ENCODE results near the gene RTN4RL1. TPM values are rescaled to one million over a fixed set of nuclear protein-coding genes. Genes with fewer than 3 reads are reported as not detected.

The RTN4RL1 gene
- total and polyA plus RNA-seq, 4 donors, result 0.65 to 7.3 (median 2.4) TPM

DNA sequence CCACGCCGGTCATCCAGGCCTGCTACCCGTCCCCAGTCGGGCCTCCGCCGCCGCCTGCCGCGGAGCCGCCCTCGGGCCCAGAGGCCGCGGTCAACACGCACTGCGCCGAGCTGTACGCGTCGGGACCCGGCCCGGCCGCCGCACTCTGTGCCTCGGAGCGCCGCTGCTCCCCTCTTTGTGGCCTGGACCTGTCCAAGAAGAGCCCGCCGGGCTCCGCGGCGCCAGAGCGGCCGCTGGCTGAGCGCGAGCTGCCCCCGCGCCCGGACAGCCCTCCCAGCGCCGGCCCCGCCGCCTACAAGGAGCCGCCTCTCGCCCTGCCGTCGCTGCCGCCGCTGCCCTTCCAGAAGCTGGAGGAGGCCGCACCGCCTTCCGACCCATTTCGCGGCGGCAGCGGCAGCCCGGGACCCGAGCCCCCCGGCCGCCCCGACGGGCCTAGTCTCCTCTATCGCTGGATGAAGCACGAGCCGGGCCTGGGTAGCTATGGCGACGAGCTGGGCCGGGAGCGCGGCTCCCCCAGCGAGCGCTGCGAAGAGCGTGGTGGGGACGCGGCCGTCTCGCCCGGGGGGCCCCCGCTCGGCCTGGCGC, 32.1 kb upstream of the RTN4RL1 start:
- H3K9ac ChIP-seq (ENCODE audit: insufficient read depth in 1 of 2, low read length in 2 of 2), result no peak overlapping the region
- 21 to 34% methylated on average over 58 to 81 of the region's 81 CpGs for WGBS, 2 donors
- peaks cover 0 to 52% (median 27%) of the 10 kb centered on the region in 5 donors for H3K4me1 ChIP-seq (ENCODE audit: control insufficient read depth in 5 of 5, insufficient read depth in 5 of 5, low read length in 5 of 5)

DNA sequence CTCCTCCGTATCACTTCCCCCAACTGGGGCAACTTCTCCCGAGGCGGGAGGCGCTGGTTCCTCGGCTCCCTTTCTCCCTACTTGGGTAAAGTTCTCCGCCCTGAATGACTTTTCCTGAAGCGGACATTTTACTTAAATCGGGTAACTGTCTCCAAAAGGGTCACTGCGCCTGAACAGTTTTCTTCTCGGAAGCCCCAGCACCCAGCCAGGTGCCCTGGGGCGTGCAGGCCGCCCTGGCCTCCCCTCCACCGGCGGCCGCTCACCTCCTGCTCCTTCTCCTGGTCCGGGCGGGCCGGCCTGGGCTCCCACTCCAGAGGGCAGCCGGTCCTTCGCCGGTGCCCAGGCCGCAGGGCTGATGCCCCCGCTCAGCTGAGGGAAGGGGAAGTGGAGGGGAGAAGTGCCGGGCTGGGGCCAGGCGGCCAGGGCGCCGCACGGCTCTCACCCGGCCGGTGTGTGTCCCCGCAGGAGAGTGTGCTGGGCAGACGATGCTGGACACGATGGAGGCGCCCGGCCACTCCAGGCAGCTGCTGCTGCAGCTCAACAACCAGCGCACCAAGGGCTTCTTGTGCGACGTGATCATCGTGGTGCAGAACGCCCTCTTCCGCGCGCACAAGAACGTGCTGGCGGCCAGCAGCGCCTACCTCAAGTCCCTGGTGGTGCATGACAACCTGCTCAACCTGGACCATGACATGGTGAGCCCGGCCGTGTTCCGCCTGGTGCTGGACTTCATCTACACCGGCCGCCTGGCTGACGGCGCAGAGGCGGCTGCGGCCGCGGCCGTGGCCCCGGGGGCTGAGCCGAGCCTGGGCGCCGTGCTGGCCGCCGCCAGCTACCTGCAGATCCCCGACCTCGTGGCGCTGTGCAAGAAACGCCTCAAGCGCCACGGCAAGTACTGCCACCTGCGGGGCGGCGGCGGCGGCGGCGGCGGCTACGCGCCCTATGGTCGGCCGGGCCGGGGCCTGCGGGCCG, 31.4 kb upstream of the RTN4RL1 start:
- ATAC-seq (ENCODE audit: insufficient read depth, low FRiP score) (no peak), DNase-seq (peak; percentile 62 to 68 (median 63))
- Histone ChIP-seq H3K27me3 (ENCODE audit: control insufficient read depth in 3 of 3, insufficient read depth in 3 of 3, low read length in 2 of 3) (peaks cover 0 to 12% (median 2%) of the 10 kb centered on the region in 3 donors), H3K9me3 (ENCODE audit: control insufficient read depth in 4 of 4, insufficient read depth in 3 of 4, low read length in 3 of 4) (peaks cover 0 to 2% (median 0%) of the 10 kb centered on the region in 4 donors), H3K36me3 (ENCODE audit: control insufficient read depth in 4 of 4, insufficient read depth in 4 of 4, low read length in 4 of 4) (peaks cover 0 to 34% (median 12%) of the 10 kb centered on the region in 4 donors), H3K4me3 (peak overlapping the region; percentile 26), H3K4me1 (ENCODE audit: control insufficient read depth in 5 of 5, insufficient read depth in 5 of 5, low read length in 5 of 5) (peaks cover 0 to 44% (median 27%) of the 10 kb centered on the region in 5 donors), H3K9ac (ENCODE audit: insufficient read depth in 1 of 2, low read length in 2 of 2) (peak overlapping the region in 1 of 2 donors; percentile 32), H3K27ac (ENCODE audit: low read depth in 1 of 2, low read length in 1 of 2) (peak overlapping the region; percentile 78 to 83)
- WGBS, 2 donors, result 17 to 31% methylated on average over 69 to 85 of the region's 85 CpGs
- TF ChIP-seq, protein P1, sequence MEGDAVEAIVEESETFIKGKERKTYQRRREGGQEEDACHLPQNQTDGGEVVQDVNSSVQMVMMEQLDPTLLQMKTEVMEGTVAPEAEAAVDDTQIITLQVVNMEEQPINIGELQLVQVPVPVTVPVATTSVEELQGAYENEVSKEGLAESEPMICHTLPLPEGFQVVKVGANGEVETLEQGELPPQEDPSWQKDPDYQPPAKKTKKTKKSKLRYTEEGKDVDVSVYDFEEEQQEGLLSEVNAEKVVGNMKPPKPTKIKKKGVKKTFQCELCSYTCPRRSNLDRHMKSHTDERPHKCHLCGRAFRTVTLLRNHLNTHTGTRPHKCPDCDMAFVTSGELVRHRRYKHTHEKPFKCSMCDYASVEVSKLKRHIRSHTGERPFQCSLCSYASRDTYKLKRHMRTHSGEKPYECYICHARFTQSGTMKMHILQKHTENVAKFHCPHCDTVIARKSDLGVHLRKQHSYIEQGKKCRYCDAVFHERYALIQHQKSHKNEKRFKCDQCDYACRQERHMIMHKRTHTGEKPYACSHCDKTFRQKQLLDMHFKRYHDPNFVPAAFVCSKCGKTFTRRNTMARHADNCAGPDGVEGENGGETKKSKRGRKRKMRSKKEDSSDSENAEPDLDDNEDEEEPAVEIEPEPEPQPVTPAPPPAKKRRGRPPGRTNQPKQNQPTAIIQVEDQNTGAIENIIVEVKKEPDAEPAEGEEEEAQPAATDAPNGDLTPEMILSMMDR (IDR thresholded peaks at IDR 0.05; ENCODE audit: control extremely low read depth, extremely low read depth), result no peak

More for the DNA sequence above, 32.1 kb upstream of the RTN4RL1 start:
- Histone ChIP-seq H3K27ac (ENCODE audit: low read depth in 1 of 2, low read length in 1 of 2) (peak overlapping the region; percentile 78 to 83), H3K9me3 (ENCODE audit: control insufficient read depth in 4 of 4, insufficient read depth in 3 of 4, low read length in 3 of 4) (peaks cover 0 to 2% (median 0%) of the 10 kb centered on the region in 4 donors), H3K36me3 (ENCODE audit: control insufficient read depth in 4 of 4, insufficient read depth in 4 of 4, low read length in 4 of 4) (peaks cover 0 to 38% (median 14%) of the 10 kb centered on the region in 4 donors), H3K27me3 (ENCODE audit: control insufficient read depth in 3 of 3, insufficient read depth in 3 of 3, low read length in 2 of 3) (peaks cover 0 to 5% (median 2%) of the 10 kb centered on the region in 3 donors), H3K4me3 (no peak overlapping the region)
- DNase-seq (peak; percentile 43 to 53 (median 46)), ATAC-seq (ENCODE audit: insufficient read depth, low FRiP score) (no peak)
- TF ChIP-seq, protein P1 (IDR thresholded peaks at IDR 0.05; ENCODE audit: control extremely low read depth, extremely low read depth), result no peak

DNA sequence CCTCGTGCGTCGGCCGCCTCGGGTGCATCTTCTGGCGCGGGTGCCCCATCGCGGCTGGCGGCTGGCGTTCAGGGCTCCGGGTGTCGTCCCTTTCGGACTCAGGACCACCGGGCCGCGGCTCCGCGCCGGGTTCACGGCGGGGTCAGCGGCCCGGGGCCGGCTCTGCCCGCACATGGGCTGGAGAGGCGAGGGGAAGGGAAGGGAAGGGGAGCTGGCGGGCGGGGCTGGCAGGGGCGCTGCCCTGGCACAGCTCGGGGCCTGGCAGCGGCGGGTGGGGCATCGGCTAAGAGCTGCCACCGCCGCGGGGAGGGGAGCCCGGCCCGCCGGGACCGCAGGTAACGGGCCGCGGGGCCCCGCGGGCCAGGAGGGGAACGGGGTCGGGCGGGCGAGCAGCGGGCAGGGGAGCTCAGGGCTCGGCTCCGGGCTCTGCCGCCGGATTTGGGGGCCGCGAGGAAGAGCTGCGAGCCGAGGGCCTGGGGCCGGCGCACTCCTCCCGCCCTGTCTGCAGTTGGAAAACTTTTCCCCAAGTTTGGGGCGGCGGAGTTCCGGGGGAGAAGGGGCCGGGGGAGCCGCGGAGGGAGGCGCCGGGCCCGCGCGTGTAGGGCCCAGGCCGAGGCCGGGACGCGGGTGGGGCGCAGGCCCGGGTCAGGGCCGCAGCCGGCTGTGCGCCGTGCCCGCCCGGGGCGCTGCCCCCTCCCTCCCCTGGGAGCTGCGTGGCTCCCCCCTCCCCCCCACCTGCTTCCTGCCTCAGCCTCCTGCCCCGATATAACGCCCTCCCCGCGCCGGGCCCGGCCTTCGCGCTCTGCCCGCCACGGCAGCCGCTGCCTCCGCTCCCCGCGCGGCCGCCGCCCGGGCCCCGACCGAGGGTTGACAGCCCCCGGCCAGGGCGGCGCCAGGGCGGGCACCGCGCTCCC, 30.4 kb upstream of the RTN4RL1 start:
- peaks cover 0 to 13% (median 2%) of the 10 kb centered on the region in 3 donors for H3K27me3 ChIP-seq (ENCODE audit: control insufficient read depth in 3 of 3, insufficient read depth in 3 of 3, low read length in 2 of 3)
- no peaks in the 10 kb centered on the region for H3K9me3 ChIP-seq (ENCODE audit: control insufficient read depth in 4 of 4, insufficient read depth in 3 of 4, low read length in 3 of 4)
- H3K4me3 ChIP-seq, result peak overlapping the region; percentile 47
- DNase-seq (peak; percentile 48 to 72 (median 61)), ATAC-seq (ENCODE audit: insufficient read depth, low FRiP score) (no peak)
- TF ChIP-seq, protein P1 (IDR thresholded peaks at IDR 0.05; ENCODE audit: control extremely low read depth, extremely low read depth), result no peak
- H3K4me1 ChIP-seq (ENCODE audit: control insufficient read depth in 5 of 5, insufficient read depth in 5 of 5, low read length in 5 of 5), result peaks cover 0 to 35% (median 24%) of the 10 kb centered on the region in 5 donors
- H3K27ac ChIP-seq (ENCODE audit: low read depth in 1 of 2, low read length in 1 of 2), result peak overlapping the region; percentile 86 to 88
- no peak overlapping the region for H3K9ac ChIP-seq (ENCODE audit: insufficient read depth in 1 of 2, low read length in 2 of 2)
- WGBS, 2 donors, result 2 to 5% methylated on average over 67 to 113 of the region's 113 CpGs
- peaks cover 0 to 25% (median 9%) of the 10 kb centered on the region in 4 donors for H3K36me3 ChIP-seq (ENCODE audit: control insufficient read depth in 4 of 4, insufficient read depth in 4 of 4, low read length in 4 of 4)
